HG02678 (cell line): ENCODE measurements around the gene TTF1.
A peak's percentile ranks its signal among the peaks of the same experiment; 100 is the strongest.

Experiments
- ATAC-seq: cut with Tn5 transposase; IDR thresholded peaks from one replicate; pipeline ENCODE4 v1.9.1; 2021; ENCODE audit warnings: mild to moderate bottlenecking, moderate library complexity; ENCODE audit not compliant: unreplicated experiment

TTF1 gene

GRCh38 chr9:132406554-132407122 lies at the start of gene TTF1:
TSS of gene TTF1 (minus strand) at chr9:132406840. CDS start at chr9:132402821, 4,019 bp downstream.
- ATAC-seq: peak; percentile 89

- ATAC-seq: no peak
These were observed 49.6 kb upstream of the TTF1 start for GRCh38 chr9:132456241-132456640.

GRCh38 chr9:132451276-132451675 lies 44.6 kb upstream of the TTF1 start:
- ATAC-seq: no peak

- no peak for ATAC-seq
These were observed 41.3 kb upstream of the TTF1 start for GRCh38 chr9:132447902-132448301.

- no peak for ATAC-seq
These were observed 40.7 kb upstream of the TTF1 start for GRCh38 chr9:132447346-132447745.

GRCh38 chr9:132446887-132447286 lies 40.2 kb upstream of the TTF1 start:
- ATAC-seq: no peak

- no peak for ATAC-seq
These were observed 37.4 kb upstream of the TTF1 start for GRCh38 chr9:132443951-132444607.

GRCh38 chr9:132441404-132441803 lies 34.8 kb upstream of the TTF1 start:
- ATAC-seq: no peak

- no peak for ATAC-seq
These were observed 34.1 kb upstream of the TTF1 start for GRCh38 chr9:132440735-132441134.

- ATAC-seq: no peak
These were observed 32.5 kb upstream of the TTF1 start for GRCh38 chr9:132439153-132439552.

- no peak for ATAC-seq
These were observed 28.2 kb upstream of the TTF1 start for GRCh38 chr9:132434881-132435280.

- ATAC-seq: no peak
These were observed 24.4 kb upstream of the TTF1 start for GRCh38 chr9:132430998-132431397.

GRCh38 chr9:132426639-132427414 lies 20.2 kb upstream of the TTF1 start:
- ATAC-seq: no peak

- no peak for ATAC-seq
These were observed 19.0 kb upstream of the TTF1 start for GRCh38 chr9:132425675-132426062.

GRCh38 chr9:132424857-132425674 lies 18.4 kb upstream of the TTF1 start:
- no peak for ATAC-seq

GRCh38 chr9:132423503-132423902 lies 16.9 kb upstream of the TTF1 start:
- ATAC-seq: no peak

GRCh38 chr9:132422574-132422973 lies 15.9 kb upstream of the TTF1 start:
- ATAC-seq: no peak

- no peak for ATAC-seq
These were observed 12.2 kb upstream of the TTF1 start for GRCh38 chr9:132418726-132419363.

- ATAC-seq: no peak
These were observed 8.5 kb upstream of the TTF1 start for GRCh38 chr9:132415181-132415580.

GRCh38 chr9:132414731-132415130 lies 8.1 kb upstream of the TTF1 start:
- ATAC-seq: no peak

GRCh38 chr9:132413926-132414325 lies 7.3 kb upstream of the TTF1 start:
- no peak for ATAC-seq
